C4-2B (cell line): ENCODE measurements around the gene SLC29A3.
A peak's percentile ranks its signal among the peaks of the same experiment; 100 is the strongest.

Source experiments
- H3K27ac ChIP-seq: fragments of 450-650 bp; 2 replicates; pipeline ENCODE4 v1.5.1; 2017
- CTCF ChIP-seq: fragments of 450-650 bp; conservative IDR thresholded peaks from 2 replicates; pipeline ENCODE4 v1.5.1; 2017; ENCODE audit warnings: mild to moderate bottlenecking
- ZFX ChIP-seq: fragments of 450-650 bp; IDR thresholded peaks from 2 replicates; pipeline ENCODE4 v1.6.1; 2017

The SLC29A3 gene

GRCh38 chr10:71273506-71273905, 45.6 kb upstream of the SLC29A3 start:
- no peak for TF ChIP-seq CTCF
- TF ChIP-seq ZFX, result no peak
- H3K27ac ChIP-seq, result no peak overlapping the region

GRCh38 chr10:71274901-71275796, 43.9 kb upstream of the SLC29A3 start:
- no peak for TF ChIP-seq ZFX
- TF ChIP-seq CTCF, result peak; percentile 41
- no peak overlapping the region for H3K27ac ChIP-seq

- TF ChIP-seq CTCF, result no peak
- TF ChIP-seq ZFX, result no peak
- no peak overlapping the region for H3K27ac ChIP-seq
Observed at GRCh38 chr10:71276873-71277272, 42.2 kb upstream of the SLC29A3 start.

- H3K27ac ChIP-seq, result no peak overlapping the region
- TF ChIP-seq CTCF, result no peak
- no peak for TF ChIP-seq ZFX
Observed at GRCh38 chr10:71277914-71278665, 41.0 kb upstream of the SLC29A3 start.

GRCh38 chr10:71278691-71279588, 40.1 kb upstream of the SLC29A3 start:
- no peak overlapping the region for H3K27ac ChIP-seq
- TF ChIP-seq CTCF, result no peak
- no peak for TF ChIP-seq ZFX

GRCh38 chr10:71279590-71280170, 39.4 kb upstream of the SLC29A3 start:
- H3K27ac ChIP-seq, result no peak overlapping the region
- no peak for TF ChIP-seq ZFX
- TF ChIP-seq CTCF, result no peak
